ENCODE data around the gene C16orf87.

The C16orf87 gene

DNA sequence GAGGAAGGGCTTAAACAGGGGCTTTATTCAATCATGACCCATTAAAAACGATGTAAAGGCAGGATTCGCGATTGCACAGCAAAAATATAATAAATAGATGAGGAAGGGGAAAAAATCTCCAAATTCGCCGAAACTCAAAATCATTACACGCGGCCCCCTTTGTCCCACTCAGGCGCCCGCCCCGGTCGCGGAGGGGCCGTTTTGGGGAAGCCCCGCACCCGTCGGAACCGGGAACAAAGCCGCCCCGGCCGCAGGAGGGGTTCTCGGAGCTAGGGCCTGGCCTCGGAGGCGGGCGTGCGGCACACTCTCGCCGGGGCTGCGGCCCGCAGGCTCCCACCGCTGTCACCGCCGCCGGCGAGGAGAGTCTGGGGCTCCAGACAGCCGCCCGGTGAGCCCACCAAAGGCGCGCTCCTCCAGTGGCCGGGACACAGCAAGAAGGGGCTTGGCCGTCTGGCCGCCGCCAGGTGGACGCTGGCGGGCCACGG lies 521 bp downstream of the C16orf87 start:
- TF ChIP-seq, protein P1, sequence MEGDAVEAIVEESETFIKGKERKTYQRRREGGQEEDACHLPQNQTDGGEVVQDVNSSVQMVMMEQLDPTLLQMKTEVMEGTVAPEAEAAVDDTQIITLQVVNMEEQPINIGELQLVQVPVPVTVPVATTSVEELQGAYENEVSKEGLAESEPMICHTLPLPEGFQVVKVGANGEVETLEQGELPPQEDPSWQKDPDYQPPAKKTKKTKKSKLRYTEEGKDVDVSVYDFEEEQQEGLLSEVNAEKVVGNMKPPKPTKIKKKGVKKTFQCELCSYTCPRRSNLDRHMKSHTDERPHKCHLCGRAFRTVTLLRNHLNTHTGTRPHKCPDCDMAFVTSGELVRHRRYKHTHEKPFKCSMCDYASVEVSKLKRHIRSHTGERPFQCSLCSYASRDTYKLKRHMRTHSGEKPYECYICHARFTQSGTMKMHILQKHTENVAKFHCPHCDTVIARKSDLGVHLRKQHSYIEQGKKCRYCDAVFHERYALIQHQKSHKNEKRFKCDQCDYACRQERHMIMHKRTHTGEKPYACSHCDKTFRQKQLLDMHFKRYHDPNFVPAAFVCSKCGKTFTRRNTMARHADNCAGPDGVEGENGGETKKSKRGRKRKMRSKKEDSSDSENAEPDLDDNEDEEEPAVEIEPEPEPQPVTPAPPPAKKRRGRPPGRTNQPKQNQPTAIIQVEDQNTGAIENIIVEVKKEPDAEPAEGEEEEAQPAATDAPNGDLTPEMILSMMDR (IDR thresholded peaks at IDR 0.05; ENCODE audit: insufficient read depth, low read depth, low read length, missing control alignments): no peak
- H3K4me3 ChIP-seq (ENCODE audit: low read depth, low read length): peak overlapping the region; percentile 72
- peak; percentile 51 for DNase-seq (ENCODE audit: low read depth)

DNA sequence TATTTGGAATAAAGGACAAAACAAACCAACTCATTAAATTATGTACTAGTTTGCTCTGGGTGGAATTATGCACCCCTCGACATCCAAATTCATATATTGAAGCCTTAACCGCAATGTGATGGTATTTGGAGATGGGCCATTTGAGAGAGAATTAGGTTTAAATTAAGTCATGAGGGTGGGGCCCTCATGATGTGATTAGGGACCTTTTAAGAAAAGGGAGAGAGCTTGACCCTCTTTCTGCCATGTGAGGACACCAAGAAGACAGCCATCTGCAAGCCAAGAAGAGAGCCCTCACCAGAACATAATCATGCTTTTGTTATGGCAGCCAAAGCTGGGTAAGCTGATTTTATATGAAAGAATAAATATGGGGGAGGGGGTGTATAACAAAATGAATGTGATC lies 2.0 kb downstream of the C16orf87 start:
- TF ChIP-seq, protein P1 (IDR thresholded peaks at IDR 0.05; ENCODE audit: insufficient read depth, low read depth, low read length, missing control alignments): no peak
- DNase-seq (ENCODE audit: low read depth): peak; percentile 13
- H3K4me3 ChIP-seq (ENCODE audit: low read depth, low read length): peak overlapping the region; percentile 72

DNA sequence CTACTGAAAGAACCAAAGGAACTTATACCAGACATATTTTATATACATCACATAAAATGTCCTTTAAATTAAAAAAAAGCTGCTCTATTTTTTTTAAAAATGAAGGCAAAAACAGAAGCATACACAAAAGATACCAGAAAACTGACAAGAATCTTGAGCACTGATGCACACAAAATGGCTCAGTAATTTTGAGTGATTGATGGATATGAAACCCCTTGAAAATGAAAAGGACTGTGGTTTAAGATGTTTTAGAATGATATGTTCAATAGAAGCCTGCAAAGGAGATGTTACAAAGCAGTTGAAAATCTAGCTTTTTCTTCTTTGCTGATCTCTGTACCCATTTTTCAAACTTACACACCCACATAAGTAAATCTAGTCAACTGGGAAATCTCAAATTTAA lies 2.7 kb downstream of the C16orf87 start:
- peak overlapping the region; percentile 72 for H3K4me3 ChIP-seq (ENCODE audit: low read depth, low read length)
- peak; percentile 52 for DNase-seq (ENCODE audit: low read depth)

DNA sequence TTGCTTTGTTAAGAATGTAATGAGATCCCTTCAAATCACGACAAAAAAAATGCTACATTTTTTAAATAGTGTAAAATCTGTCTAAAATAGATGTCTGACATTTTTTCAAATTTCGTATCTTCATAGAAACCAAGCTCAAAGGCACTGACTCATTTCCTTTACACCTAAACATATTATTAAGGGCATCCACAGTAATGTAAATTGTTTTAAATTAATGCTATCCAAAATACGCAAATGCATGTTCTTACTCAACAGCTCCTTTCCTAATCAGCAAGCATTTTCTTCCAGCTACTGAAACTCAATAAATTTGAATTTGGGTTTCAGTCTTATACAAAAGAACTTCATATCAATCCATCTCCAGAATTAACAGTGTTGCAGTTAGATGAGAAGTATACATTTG lies 4.3 kb downstream of the C16orf87 start:
- peak; percentile 27 for DNase-seq (ENCODE audit: low read depth)
- TF ChIP-seq, protein P1 (IDR thresholded peaks at IDR 0.05; ENCODE audit: insufficient read depth, low read depth, low read length, missing control alignments): no peak
- peak overlapping the region; percentile 34; the same call in 1 of the 2 replicates for H3K4me3 ChIP-seq (ENCODE audit: low read depth, low read length)

More for the DNA sequence above, 2.7 kb downstream of the C16orf87 start:
- TF ChIP-seq, protein P1 (IDR thresholded peaks at IDR 0.05; ENCODE audit: insufficient read depth, low read depth, low read length, missing control alignments): no peak

DNA sequence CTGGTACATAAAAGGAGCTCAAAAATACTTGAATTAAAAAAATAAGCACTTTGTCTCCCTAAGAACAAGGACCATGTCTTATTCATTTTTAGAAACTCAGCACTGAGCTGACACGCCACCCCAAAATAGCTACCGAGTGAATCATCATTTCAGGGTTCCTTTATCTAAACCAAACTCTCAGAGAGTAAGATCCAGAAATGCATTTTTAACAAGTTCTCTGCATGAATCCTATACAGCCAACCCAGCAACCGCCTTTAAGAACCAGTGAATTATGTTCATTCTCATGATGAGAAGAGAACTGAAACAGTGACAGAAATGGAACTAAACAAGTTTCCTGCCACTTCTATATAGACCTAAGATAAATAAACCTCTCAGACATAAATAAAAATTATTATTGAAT lies 8.7 kb downstream of the C16orf87 start:
- TF ChIP-seq, protein P1 (IDR thresholded peaks at IDR 0.05; ENCODE audit: insufficient read depth, low read depth, low read length, missing control alignments): no peak
- peak overlapping the region; percentile 31; the same call in 1 of the 2 replicates for H3K4me3 ChIP-seq (ENCODE audit: low read depth, low read length)
- DNase-seq (ENCODE audit: low read depth): peak; percentile 83

DNA sequence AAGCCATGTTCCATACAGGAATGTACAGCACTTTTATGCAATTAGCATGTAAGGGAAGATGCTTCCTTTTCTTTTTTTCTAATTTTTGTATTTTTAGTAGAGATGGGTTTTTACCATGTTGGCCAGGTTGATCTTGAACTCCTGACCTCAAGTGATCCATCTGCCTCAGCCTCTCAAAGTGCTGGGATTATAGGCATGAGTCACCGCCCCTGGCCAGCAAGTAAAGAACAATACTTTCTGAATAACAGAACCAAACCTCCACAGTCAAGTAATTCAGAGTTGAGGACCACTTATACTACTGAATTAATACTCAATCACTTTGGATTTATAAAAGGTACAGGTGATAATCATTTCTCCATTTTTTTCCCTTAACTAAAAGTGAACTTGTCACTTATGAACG lies 13.0 kb downstream of the C16orf87 start:
- TF ChIP-seq, protein P1 (IDR thresholded peaks at IDR 0.05; ENCODE audit: insufficient read depth, low read depth, low read length, missing control alignments): no peak
- DNase-seq (ENCODE audit: low read depth): no peak
- H3K4me3 ChIP-seq (ENCODE audit: low read depth, low read length): no peak overlapping the region

DNA sequence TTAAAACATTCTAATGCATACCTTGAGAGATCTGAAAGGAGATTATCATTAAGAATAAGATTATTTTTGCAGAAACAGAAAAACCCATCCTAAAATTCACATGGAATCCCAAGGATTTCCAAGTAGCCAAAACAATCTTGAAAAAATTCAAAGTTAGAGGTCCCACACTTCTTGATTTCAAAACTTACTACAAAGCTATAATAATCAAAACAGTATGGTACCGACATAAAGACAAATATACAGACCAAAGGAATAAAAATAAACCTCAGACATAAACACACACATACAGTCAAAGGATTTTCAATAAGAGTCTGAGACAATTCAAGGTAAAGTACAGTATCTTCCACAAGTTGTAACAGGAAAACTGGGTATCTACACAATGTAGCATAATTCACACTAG lies 16.2 kb downstream of the C16orf87 start:
- DNase-seq (ENCODE audit: low read depth): no peak
- TF ChIP-seq, protein P1 (IDR thresholded peaks at IDR 0.05; ENCODE audit: insufficient read depth, low read depth, low read length, missing control alignments): no peak
- no peak overlapping the region for H3K4me3 ChIP-seq (ENCODE audit: low read depth, low read length)
